ENCODE results near the gene DNAH10.

DNAH10 gene

DNA sequence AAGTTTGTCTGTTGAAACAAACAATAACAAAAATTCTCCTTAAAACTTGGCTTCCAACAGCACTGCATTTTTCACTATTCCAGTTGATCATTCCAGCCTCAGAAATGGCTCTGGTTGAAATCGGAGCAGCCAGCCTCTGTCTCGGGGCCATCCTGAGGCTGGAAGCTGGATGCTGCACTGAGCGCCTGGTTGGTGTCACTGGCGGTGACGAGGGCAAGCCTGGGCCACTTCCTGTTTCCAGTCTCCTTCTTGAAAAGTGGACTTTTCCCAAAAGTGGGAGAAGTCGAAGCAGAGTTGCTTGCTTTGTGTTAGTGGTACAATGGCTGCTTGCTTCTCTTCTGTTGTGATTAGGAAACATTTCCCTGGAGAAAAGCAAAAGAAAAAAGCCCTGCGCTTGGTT is 161.8 kb downstream of the DNAH10 start:
- H3K4me3 ChIP-seq (ENCODE audit: low read depth, low read length): no peak overlapping the region
- TF ChIP-seq, protein P1, sequence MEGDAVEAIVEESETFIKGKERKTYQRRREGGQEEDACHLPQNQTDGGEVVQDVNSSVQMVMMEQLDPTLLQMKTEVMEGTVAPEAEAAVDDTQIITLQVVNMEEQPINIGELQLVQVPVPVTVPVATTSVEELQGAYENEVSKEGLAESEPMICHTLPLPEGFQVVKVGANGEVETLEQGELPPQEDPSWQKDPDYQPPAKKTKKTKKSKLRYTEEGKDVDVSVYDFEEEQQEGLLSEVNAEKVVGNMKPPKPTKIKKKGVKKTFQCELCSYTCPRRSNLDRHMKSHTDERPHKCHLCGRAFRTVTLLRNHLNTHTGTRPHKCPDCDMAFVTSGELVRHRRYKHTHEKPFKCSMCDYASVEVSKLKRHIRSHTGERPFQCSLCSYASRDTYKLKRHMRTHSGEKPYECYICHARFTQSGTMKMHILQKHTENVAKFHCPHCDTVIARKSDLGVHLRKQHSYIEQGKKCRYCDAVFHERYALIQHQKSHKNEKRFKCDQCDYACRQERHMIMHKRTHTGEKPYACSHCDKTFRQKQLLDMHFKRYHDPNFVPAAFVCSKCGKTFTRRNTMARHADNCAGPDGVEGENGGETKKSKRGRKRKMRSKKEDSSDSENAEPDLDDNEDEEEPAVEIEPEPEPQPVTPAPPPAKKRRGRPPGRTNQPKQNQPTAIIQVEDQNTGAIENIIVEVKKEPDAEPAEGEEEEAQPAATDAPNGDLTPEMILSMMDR (IDR thresholded peaks at IDR 0.05; ENCODE audit: insufficient read depth, low read length, missing control alignments): no peak
- DNase-seq (ENCODE audit: low read depth, low spot score): no peak
- POLR2A ChIA-PET: no interaction called here
- CTCF ChIA-PET: interaction anchor here (1.3 to 1.5 kb wide), 3 partner anchors 11 to 19 kb away, joined by 3 to 4 read pairs (median 4); no protein-coding TSS in a partner anchor

GRCh38 chr12:123924539-123924938 is 162.4 kb downstream of the DNAH10 start:
- TF ChIP-seq, protein P1 (IDR thresholded peaks at IDR 0.05; ENCODE audit: insufficient read depth, low read length, missing control alignments): no peak
- ChIA-PET POLR2A (no interaction called here), CTCF (no interaction called here)

DNA sequence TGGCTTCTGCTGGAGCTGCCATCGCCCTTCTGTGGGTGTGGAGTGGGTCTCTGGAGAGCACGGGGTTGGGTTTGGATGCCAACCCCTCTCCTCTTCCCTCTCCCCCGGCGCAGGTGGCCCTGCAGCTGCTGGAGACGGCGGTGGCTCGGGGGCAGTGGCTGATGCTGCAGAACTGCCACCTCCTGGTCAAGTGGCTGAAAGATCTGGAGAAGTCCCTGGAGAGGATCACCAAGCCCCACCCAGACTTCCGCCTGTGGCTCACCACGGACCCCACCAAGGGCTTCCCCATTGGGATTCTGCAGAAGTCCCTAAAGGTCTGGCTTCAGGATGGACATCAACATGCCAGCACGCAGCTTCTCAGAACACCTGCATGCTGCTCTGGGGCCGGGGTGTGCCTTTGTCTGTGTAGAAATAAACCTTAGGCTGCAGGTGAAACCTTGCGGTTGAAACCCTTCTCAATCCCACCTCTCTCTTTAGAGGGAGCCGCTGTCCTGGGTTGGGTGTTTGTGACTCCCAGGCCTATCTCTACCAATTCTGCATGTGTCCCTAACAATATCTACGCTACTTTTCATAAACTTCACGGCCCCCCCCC is 166.3 kb downstream of the DNAH10 start:
- ChIA-PET CTCF (interaction anchor here (1.2 kb wide), 1 partner anchor 10 kb away, joined by 11 read pairs; no protein-coding TSS in a partner anchor), POLR2A (no interaction called here)
- TF ChIP-seq, protein P1 (IDR thresholded peaks at IDR 0.05; ENCODE audit: insufficient read depth, low read length, missing control alignments): no peak
- no peak for DNase-seq (ENCODE audit: low read depth, low spot score)
- no peak overlapping the region for H3K4me3 ChIP-seq (ENCODE audit: low read depth, low read length)

More at GRCh38 chr12:123924539-123924938, 162.4 kb downstream of the DNAH10 start:
- H3K4me3 ChIP-seq (ENCODE audit: low read depth, low read length): no peak overlapping the region
- no peak for DNase-seq (ENCODE audit: low read depth, low spot score)

- TF ChIP-seq, protein P1 (IDR thresholded peaks at IDR 0.05; ENCODE audit: insufficient read depth, low read length, missing control alignments): no peak
- DNase-seq (ENCODE audit: low read depth, low spot score): no peak
- ChIA-PET CTCF (interaction anchor here (0.6 kb wide), 1 partner anchor 10 kb away, joined by 3 read pairs; no protein-coding TSS in a partner anchor), POLR2A (no interaction called here)
- no peak overlapping the region for H3K4me3 ChIP-seq (ENCODE audit: low read depth, low read length)
Measured at GRCh38 chr12:123928897-123929296, 166.8 kb downstream of the DNAH10 start.

GRCh38 chr12:123929946-123930583 is 168.0 kb downstream of the DNAH10 start:
- no peak for DNase-seq (ENCODE audit: low read depth, low spot score)
- ChIA-PET POLR2A (no interaction called here), CTCF (interaction anchor here (1.0 to 1.9 kb wide), 3 partner anchors 9 to 25 kb away, joined by 3 to 7 read pairs (median 5); no protein-coding TSS in a partner anchor)
- H3K4me3 ChIP-seq (ENCODE audit: low read depth, low read length): no peak overlapping the region
- TF ChIP-seq, protein P1 (IDR thresholded peaks at IDR 0.05; ENCODE audit: insufficient read depth, low read length, missing control alignments): no peak

DNA sequence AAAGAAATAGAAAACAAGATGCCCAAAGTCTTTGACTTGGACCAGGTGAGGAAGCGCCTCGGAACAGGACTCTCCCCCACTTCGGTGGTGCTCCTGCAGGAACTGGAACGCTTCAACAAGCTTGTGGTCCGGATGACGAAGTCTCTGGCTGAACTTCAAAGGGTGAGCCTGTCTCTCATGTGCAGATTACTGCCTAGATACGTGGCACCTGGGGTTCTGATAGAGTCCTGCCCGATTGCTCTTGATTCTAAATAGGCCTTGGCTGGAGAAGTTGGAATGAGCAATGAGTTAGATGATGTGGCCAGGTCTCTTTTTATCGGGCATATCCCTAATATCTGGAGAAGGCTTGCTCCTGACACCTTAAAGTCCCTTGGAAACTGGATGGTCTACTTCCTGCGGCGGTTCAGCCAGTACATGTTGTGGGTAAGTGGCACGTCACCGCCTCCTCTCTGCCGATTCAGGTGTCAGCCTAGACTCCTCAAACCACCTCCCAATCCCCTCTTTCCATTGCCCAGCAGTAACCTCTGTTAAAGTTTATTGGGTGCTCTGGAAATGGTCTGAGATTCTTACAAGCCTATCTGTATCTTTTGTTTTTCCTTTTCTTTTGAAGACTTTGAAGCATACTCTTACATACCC is 169.7 kb downstream of the DNAH10 start:
- no peak overlapping the region for H3K4me3 ChIP-seq (ENCODE audit: low read depth, low read length)
- TF ChIP-seq, protein P1 (IDR thresholded peaks at IDR 0.05; ENCODE audit: insufficient read depth, low read length, missing control alignments): no peak
- ChIA-PET POLR2A (no interaction called here), CTCF (no interaction called here)
- DNase-seq (ENCODE audit: low read depth, low spot score): no peak
